CD4-positive, alpha-beta T cell treated with Interleukin-15 for 4 hours (primary cell): ENCODE results near the gene SEC22C.

ENCODE experiments used
- DNase-seq: peaks from one replicate; pipeline ENCODE4 v3.0.0-alpha.2; 2020; ENCODE audit warnings: low spot score

Gene SEC22C

DNA sequence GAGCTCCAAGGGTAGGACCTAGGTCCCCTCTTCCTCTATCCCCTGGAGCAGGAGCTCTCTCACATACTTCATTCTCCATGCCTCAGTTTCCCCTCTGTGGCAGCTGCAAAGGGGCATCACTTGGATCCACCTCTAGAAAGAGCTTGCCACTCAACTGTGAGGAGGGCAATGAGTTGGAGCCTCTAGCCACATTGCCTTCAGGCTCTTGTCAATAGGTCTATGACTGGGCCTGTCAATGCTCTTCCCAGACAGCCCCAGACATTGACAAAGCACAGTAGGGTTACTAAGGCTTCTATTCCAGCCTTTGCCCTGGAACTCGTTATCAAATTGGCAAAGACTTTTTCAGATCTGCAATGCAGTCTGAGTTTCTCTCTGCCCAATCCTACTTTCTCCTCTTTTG, 83.7 kb downstream of the SEC22C start:
- DNase-seq, result no peak
